Stimulated activated CD4-positive, alpha-beta T cell treated with anti-CD3 and anti-CD28 coated beads, Interleukin-4, amount 100 ng/mL, for 48 hours (primary cell): ENCODE measurements around the gene ERC2.

Experiments used
- DNase-seq, 2 donors: peaks; one replicate each; pipeline ENCODE4 v3.0.0-alpha.2; 2020; ENCODE audit warnings: low read depth in 2 of 2

ERC2 gene

DNA sequence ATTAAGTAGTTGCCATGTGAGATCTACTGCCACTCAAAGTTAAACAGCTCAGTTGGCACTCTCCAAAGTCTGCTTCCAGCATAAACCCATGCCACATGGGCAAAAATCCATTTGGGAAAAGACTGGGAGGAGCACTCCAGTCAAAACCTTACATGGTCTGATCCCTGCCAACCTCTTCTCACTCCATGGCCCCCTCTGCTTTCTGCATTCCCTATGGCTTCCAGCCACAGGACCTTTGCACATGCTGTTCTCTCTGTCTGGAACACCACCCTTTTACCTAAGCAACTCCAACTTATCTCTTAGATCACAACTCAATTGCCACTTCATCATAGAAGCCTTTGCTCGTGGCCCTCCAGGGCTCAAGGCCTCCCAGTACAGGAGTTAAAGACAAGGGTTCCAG lies 910.7 kb downstream of the ERC2 start:
- DNase-seq = no peak

DNA sequence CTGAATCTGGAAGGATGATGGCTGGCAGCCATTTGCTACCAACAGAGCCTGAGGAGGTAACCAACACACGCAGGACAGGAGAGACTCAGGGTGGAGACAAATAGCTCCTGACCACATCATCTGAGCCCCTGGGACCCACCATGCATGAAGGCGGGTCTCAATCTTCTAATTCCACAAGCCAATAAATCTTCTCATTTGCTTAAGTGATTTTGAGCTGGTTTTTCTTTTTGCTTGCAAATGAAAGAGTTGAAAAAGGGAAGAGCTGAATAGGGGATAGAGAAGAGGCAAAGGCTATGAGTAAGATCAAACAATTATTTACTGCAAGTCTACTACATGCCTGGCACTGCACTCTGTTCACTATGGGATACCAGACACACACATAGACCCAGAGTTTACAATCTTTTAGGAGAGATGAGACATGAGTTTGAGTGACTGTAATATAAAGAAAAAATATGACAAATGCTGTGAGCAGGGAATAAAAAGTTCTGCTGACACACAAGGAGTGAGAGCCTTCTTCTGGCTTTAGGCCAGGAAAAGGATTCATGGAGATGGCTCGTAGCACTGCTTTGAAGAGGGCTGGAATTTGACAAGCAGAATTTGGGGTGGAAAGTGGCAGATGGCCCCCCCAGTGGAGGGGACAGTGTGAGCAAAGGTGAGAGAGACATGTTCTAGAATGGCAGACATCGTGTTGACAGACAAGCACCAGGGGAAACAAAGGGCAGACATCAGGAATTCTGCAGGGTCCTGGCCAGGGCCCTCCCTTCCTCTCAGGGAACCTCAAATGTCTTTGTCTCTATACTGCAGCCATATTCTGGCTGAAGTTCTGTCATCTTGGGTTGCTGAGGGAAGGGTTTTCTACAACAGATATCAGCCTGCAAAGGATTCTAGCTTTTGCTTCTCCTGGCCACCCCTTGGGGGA lies 911.4 kb downstream of the ERC2 start:
- no peak for DNase-seq

DNA sequence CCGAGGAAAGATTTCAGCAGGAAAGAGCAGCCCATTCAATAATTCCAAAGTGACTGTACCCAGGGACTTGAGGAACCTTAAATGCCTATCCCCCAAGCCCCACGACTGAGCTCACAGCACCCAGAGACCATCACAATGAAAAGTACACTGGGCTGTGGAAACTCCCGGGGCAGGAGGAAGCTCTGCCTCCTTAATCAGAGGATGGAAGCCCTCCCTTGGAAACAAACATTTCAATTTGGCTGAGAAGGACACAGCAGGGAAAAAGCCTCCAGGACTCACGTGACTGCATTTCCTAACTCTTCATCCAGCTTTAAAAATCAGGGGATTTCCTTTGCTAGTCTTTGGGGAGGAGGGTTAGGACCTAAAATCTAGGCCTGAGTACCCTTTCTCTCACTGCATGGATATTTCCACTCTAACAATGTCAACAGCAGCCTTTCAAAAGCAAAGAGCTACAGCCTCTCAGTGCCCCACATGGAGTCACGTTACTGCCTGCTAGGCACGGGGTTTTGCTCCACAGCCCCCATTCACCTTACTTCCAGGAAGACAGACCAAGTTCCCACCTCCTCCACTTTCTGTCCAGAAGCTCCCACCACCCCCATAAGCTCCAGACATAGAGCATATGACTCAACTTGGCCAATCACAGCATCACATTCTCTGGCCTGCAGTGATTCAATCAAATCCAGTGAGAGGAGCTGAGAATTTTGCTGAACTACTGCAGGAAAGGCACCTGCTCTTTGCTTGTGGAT lies 912.2 kb downstream of the ERC2 start:
- DNase-seq = no peak

DNA sequence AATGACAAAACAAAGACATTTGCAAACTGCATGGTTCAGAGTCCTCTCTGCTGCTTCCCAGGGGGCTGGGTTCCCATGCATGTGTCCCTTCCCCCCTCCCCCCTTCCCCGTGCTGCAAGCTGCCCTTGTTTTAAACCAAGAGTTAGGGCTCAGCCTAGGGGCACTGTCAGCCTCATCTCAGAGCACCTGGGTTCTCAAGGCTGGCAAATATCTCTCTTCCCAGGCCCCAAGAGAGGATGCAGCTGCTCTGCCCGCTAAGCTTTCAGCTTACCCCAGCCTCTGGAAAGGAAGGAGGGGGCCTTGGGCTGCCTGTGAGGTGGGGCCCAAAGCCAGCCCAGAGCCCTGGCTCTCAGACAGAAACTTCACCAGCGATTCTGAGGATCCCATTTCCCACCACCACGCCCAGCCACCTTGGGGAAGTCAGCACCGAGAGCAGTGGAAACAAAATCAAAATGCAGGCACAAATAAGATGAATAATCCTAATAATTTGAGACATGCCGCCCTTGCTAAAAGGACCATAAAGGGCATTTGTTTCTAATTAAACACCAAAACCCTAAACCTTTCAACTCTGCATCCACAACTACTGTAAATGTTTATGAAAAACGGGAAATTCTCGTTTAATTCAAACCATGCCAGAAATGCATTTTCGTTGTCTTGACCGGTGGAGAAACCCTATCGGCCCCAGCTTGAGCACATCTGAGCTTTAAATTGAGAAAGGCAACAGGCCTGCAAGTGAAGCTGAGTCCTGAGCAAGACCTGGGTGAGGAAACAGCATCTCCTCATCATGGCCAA lies 913.4 kb downstream of the ERC2 start:
- no peak for DNase-seq

DNA sequence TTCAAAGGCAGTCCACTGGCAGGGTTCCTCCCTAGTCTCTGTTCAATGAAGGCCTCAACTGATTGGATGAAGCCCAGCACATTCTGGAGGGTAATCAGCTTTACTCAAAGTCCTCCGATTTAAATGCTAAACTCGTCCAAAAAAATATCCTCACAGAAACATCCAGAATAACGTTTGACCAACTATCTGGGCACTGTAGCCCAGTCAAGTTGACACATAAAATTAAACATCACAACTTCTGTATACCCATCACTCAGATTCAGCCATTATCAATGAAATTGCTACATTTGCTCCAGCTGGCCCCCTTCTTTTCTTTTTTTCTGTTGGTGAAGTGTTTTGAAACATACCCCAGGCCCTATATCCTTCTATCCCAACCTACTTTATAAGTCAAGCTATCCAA lies 916.6 kb downstream of the ERC2 start:
- DNase-seq = no peak

DNA sequence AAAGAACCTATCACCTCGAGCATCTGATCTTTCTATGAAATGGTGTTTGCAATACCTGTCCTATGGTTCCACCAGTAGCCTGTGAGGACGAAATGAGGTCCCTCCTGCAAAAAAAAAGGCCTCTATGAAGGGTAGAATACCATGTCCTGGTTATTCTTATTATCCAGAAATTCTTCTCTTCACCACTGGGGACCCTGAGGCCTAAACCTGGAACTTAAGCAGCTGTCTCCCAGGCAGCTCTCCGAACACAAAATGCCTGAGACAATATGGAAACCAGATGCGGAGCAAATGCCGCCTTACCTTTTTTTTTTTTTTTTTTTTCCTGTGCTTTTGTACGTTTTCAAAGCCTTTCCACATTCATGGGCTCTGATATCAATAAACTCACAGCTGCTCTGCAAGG lies 919.1 kb downstream of the ERC2 start:
- no peak for DNase-seq

DNA sequence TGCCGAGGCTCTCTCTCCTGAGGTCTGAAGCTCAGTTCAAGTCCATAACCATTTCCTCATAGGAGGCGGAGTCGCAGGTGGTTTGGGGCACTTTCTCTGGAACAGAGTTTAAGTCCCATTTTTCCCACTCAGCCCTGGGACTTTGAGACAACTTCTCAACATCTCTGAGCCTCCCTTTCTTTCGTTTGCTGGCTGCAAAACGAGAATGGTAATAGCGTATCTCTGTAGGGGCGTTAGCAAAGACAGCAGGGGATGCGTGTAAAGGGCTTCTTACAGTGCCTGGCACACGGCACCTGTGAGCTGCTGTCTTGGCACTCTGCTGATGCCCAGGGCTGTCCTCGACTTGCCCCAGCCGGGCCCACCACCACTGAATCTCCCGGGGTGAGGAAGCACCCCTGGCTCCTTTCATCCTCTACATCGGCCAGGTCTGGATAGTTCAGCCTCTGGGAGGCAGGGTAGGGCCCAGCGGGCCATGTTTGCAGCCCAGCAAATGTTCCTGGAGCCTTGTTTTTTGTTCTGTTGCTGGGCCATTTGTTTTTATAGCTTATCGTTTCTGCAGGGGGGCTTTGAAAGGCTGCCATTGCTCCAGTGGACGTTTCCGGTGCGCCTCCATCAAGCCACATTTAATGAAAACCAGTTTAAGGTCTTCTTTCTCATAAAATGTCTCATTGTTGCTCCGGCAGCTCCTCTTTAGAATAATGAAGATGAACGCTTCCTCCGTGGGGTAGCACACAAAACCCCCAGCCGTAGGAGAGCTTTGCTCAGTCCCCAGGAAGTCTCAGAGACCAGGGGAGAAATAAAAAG lies 921.2 kb downstream of the ERC2 start:
- DNase-seq = no peak

DNA sequence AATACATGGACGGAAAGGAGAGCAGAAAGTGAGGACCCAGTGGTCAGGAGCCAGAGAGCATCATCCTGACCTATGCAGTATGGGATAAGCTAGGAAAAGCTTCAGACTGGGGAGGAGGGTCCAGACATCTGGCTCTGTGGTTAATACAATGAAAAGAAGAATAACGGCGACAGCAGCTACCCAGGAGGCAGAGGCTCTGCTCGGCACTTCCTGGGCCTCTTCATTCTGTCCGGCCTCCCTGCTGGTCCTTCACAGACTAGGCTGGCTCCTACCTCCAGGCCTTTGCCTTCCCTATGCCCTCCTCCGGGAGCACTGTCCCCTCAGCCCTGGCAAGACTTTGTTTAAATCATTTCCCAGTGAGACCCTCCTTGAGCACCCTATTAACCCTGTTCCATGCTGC lies 922.3 kb downstream of the ERC2 start:
- DNase-seq = no peak

DNA sequence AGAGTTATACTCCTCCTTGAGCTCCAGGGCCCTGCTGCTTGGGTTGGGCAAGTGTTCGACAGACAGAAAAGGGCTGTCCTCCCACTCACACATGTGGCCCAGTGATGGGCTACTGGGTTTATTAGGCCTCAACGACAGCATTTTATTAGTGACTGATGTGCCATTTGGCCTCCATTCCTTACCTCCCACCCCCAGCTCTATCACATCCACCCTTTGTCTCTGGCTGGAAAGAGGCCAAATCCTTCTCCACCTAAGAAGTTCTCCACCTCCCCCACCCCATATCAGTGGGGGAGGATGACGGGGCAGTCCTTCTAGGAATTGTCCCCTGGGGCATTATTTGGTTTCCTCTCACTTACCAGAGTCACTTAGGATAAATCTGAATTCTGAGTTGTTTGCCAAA lies 924.0 kb downstream of the ERC2 start:
- no peak for DNase-seq

DNA sequence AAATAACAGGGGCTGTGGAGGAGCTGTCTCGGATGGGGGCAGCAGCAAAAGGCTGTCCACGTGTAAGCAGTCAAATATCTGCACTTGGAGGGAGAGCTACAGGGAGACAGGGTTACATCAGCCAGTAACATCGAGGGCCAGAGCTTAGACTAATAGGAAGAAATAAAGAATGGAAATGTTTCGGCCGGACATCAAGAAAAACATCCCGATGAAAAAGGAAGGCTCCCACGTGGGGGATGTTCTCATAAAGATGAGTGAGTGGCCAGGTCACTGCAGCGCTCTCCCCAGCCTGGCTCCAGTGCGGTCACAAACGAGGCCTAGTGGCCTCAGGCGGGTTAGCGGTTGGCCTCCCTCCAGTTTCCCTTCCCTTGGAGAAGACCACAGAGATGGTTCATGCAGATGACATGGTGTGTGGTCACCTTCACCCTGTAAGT lies 925.1 kb downstream of the ERC2 start:
- DNase-seq = no peak

DNA sequence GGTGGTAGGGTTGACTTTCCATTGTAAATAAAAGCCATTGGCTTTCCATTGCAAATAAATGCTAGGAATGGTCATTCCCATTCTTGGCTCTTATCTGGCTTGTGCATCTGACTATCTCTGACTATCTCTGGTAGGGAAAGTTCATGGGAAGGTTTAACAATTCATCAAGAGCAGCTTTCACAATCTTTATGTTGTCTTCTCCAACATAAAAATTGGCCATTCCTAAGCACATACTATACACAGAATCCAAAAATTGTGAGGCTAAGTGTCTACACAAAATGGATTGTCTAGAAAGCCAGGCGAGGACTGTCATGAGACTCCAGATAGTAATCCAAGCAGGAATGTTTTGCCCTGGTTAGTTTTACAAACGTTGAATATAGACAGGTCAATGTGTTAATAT lies 926.8 kb downstream of the ERC2 start:
- DNase-seq = no peak

DNA sequence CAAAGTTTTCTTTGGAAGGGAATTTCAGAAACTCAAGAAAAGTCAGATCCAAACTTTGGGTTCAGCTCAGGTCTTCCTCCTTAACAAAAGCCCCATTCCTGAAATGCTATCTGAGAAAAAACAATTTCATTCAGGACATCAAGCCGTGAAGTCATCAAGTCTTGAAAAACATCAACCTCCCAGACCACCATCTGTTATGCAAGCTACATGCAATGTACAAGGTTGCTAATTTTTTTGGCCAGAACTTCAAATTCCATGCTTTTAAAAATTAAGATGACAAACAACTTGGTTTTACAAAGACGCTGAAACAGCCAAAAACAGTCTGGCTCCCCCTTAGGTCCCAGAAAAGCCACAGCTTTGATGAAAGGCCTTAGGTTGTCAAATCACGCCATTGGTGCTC lies 927.3 kb downstream of the ERC2 start:
- DNase-seq = no peak

DNA sequence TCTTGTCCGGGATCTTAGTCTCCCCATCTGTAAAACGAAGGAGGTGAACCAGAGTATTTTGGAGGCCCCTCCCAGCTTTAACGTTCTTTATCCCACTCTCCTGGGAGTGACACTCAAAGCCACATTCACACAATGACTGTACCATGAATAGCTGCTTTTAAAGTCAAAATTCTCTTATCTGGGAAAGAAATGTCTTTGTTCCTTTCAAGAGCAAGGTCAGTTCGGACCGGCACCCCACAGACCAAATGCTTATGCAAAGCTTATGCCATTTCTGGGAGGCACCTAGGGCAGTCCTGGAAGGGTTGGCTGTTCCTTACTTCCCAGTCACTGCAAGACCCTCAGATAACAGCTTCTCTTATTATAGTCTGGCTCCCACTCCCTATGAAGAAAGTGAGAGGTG lies 927.7 kb downstream of the ERC2 start:
- no peak for DNase-seq

DNA sequence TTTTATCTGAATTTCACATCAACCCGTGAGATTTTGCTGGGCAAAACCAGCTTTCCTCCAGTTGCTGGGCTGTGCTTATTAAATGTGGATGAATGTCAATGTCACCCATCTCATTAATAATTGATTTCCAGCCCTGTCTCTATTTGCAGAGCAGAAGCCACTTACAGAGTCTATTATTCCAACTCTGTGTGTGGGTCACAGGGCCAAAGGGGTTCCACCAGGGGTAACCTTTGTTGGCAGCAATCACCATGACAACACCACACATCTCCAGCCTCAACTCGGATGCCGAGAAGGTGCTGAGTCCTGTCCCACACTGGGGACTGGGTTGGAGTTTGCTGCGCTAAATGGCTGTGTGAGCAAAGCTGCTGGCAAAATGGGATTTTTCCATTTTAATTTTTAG lies 930.1 kb downstream of the ERC2 start:
- no peak for DNase-seq

DNA sequence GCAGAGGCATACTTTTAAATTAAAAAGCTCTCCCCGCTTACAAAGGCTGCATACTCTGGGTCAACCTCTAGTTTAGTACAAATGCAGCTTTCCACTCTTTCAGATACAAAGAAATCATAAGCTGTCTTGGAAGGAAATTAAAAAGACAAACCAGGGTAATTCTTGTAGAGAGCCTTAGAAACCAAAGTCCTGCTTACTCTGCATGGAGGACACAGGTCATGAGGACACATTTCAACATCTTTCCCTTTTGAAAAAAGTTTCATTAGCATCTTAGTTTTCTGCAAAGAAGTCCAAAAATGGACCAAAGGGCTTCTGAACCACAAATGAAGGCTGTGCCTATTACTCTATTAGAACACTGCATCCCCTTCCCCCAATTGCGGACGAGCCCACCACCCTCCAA lies 930.7 kb downstream of the ERC2 start:
- no peak for DNase-seq

DNA sequence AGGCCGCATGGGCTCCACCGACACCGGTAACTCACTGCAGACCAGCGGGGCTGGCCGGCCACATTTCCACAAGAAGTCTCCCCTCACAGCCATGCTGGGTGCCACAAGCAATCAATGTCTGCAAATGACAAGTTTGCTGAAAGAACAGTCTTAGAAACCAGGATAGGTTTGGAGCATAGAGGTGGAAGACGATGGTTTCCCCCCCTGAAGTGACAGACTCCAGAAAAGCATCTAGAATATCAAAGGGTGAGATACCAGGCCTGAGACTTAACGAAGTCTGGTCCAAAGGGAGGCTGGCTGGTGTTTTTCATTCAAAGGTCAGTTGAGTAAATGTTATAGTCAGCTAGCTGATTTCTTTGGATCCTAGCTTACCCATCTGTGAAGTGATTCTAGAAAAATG lies 931.1 kb downstream of the ERC2 start:
- DNase-seq = no peak

DNA sequence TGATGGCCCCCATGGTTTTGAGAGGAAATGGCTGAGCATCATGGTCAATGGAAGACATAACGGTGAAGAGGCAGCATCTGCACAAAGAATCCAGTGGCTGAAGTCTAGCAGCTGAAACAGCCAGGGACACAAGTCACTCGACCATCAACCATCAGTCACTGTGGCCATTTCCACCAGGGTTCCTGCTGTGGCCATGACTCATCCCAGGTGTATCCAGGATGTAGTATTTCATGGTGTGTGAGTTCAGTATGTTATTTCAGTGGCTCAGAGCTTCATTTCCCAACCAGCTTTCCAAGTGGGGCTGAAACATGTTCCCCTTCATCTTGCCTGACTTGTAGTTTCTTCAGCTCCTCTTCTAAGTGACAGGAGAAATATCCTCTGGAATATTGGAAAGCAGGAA lies 933.4 kb downstream of the ERC2 start:
- DNase-seq = no peak

DNA sequence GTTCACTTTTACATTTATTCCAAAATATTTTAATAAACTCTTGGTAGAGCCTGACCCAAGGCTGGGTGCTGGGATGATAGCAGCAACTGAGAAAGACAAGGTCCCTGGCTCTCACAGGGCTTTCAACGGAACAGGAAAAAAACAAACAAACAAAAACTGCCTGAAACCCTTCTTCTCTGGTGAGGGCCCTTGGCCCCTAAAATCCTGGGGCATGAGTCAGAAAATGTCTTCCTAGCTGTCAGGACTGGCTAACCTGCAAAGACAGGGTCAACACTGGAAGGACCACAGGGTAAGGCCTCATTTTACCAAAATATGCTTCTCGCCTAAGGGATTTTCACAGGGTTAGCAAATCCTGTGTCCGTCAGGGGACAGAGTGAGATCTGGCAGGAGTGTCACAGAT lies 935.5 kb downstream of the ERC2 start:
- DNase-seq = no peak

DNA sequence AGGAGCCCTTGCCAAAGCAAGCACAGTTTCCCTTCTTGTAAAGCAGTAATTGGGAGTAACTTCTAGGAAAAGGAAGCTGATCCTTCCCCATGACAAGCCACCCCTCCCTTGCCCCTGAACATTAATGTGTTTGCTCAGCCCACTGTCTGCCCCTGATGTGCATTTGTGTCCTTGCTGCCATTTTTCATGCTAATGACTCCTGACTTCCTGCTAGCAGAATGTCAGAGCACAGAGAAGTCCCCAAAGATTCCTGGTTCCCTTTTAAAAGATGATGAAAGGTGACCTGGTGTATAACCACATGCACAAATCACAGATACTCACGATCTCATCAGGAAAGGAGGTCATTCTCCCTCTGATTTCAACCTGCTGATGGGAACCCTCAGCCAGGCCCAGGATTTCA lies 936.9 kb downstream of the ERC2 start:
- DNase-seq = no peak

DNA sequence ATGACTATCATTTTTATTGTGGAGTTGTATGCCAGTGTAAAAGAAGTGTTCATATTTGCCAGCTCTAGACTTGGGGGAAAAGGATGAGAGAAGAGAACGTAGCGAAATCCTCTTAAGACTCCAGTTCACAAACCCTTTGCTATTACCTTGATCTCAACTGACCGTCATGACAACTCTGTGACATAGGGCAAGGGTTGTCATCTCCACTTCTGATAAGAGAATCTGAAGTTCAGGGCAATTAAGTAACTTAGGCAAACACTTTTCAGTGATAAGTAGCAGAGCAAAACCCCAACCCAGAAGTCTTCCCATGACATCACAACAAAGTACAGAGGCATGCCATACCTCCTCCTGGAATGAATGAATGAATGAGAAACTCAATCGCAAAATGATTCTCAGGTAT lies 940.9 kb downstream of the ERC2 start:
- no peak for DNase-seq

DNA sequence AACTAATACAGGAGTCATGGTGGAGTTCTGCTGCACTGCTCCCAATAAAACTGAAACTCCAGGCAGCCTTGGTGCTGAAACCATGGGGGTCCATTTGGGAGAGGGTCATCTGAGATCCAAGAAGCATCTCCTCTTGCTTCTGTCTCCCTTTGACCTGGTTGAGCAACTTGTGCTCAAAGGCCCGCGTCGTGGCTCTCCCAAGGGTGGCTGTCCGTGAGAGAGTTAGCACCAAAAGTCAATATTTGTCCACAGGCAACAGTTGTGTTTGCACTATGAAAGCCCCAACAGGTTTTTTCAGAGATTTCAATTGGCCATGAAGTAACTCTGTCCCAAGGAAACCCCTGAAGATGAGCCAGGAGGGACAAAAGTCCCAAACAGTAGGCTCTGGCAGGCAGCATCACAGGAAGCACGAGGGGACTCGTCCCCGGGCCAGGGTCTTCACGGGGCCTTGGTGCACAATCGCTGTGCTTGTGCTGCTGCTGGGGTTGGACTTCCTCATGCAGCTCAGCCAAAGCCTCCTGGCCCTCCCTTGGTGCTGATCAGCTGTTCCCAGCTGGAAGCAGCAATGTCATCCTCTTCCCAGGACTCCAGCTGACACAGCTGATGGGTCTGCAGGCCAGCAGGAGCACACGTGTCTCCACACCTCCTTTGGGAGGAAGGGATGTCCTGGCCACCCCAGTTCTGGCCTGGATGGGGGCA lies 941.8 kb downstream of the ERC2 start:
- no peak for DNase-seq
